IPS-18a (cell line): Measurements from ENCODE around the gene TBC1D16.

Source experiments
- H3K27ac ChIP-seq: one replicate; pipeline ENCODE4 v1.5.1; 2013; ENCODE audit warnings: low read length
- H3K27me3 ChIP-seq: one replicate; pipeline ENCODE4 v1.6.1; 2013; ENCODE audit warnings: mild to moderate bottlenecking, low read length; ENCODE audit not compliant: control insufficient read depth, insufficient read depth
- H3K36me3 ChIP-seq: one replicate; pipeline ENCODE4 v1.6.1; 2013; ENCODE audit warnings: low read depth, low read length; ENCODE audit not compliant: control insufficient read depth
- H3K4me1 ChIP-seq: one replicate; pipeline ENCODE4 v1.6.1; 2013; ENCODE audit warnings: low read depth, low read length; ENCODE audit not compliant: control insufficient read depth
- H3K4me3 ChIP-seq: one replicate; pipeline ENCODE4 v1.5.1; 2013; ENCODE audit warnings: low read length
- H3K9ac ChIP-seq: one replicate; pipeline ENCODE4 v1.6.1; 2013; ENCODE audit warnings: mild to moderate bottlenecking, low read length, moderate library complexity
- H3K9me3 ChIP-seq: one replicate; pipeline ENCODE4 v1.6.1; 2013; ENCODE audit warnings: low read depth, low read length; ENCODE audit not compliant: control insufficient read depth

Gene TBC1D16

DNA sequence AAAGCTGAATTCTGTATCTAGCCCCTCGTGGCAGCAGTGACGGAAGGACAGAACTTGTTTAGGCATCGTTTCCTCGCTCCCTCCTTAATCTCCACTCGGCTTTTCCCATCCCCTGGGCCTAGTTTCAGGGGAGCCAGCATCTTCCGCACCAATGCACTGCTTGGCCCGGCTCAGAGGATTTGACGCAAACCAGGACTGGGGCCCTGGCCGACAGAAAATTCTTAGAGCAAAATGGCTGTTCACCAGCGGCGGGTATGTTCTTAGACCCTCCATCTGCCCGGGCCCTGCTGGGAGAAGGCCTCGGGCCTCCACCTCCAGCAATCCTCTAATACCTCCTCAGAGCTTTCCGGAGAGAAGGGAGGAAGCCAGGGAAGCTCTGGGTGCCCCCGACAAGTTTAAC lies 54.6 kb downstream of the TBC1D16 start:
- H3K9me3 ChIP-seq: no peaks in the 10 kb centered on the region
- no peaks in the 10 kb centered on the region for H3K4me1 ChIP-seq
- no peak overlapping the region for H3K9ac ChIP-seq
- H3K36me3 ChIP-seq: no peaks in the 10 kb centered on the region
- no peak overlapping the region for H3K27ac ChIP-seq
- H3K4me3 ChIP-seq: no peak overlapping the region
- H3K27me3 ChIP-seq: no peaks in the 10 kb centered on the region

- H3K9ac ChIP-seq: no peak overlapping the region
- H3K27ac ChIP-seq: no peak overlapping the region
Measured at GRCh38 chr17:79980246-79981043, 55.2 kb downstream of the TBC1D16 start.

GRCh38 chr17:79979816-79980215 lies 55.9 kb downstream of the TBC1D16 start:
- no peak overlapping the region for H3K27ac ChIP-seq
- H3K9ac ChIP-seq: no peak overlapping the region
- no peaks in the 10 kb centered on the region for H3K9me3 ChIP-seq
- no peaks in the 10 kb centered on the region for H3K27me3 ChIP-seq
- H3K4me3 ChIP-seq: no peak overlapping the region
- H3K4me1 ChIP-seq: peaks cover 4% of the 10 kb centered on the region
- H3K36me3 ChIP-seq: no peaks in the 10 kb centered on the region

More at GRCh38 chr17:79980246-79981043, 55.2 kb downstream of the TBC1D16 start:
- Histone ChIP-seq H3K9me3 (no peaks in the 10 kb centered on the region), H3K4me1 (no peaks in the 10 kb centered on the region), H3K36me3 (no peaks in the 10 kb centered on the region), H3K4me3 (no peak overlapping the region), H3K27me3 (no peaks in the 10 kb centered on the region)

DNA sequence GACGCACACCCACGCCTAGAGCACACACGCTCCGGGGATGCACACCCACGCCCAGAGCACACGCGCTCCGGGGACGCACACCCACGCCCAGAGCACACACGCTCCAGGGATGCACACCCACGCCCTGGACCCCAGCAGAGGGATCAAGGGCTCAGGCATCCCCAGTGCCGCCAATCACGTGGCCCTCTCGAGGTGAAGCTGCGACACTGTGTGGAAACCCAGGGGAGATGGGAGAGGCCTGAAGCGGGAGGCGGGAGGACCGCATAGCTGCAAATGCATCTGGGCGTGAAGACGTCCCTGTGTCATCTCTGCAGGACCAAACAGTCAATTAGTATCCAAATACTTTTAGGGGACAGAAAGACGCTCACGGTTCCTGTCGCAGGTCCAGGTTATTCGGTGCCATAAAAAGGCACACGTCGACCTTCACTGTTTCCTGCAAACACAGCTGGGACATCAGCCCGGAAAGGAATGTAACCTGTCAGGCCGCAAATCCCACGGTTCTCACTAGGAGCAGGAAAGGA lies 56.4 kb downstream of the TBC1D16 start:
- no peaks in the 10 kb centered on the region for H3K36me3 ChIP-seq
- no peak overlapping the region for H3K9ac ChIP-seq
- no peaks in the 10 kb centered on the region for H3K9me3 ChIP-seq
- H3K4me3 ChIP-seq: no peak overlapping the region
- peaks cover 4% of the 10 kb centered on the region for H3K4me1 ChIP-seq
- no peaks in the 10 kb centered on the region for H3K27me3 ChIP-seq
- no peak overlapping the region for H3K27ac ChIP-seq

DNA sequence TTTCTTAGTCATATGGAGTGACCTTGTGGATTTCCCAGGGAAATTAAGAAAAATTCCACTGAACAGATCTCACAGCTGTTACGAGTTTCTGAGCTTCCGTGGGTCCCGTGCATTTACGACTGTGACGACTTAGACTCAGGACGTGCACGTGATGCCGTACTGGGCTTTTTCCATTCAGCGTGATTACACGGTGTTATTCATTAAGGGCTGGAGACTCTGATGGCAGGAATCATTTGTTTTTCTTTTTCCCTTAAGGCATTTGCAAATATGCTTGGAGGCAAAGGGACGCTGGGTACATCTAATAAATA lies 57.2 kb downstream of the TBC1D16 start:
- Histone ChIP-seq H3K36me3 (no peaks in the 10 kb centered on the region), H3K4me3 (no peak overlapping the region), H3K4me1 (peaks cover 4% of the 10 kb centered on the region), H3K9ac (no peak overlapping the region), H3K9me3 (no peaks in the 10 kb centered on the region), H3K27ac (no peak overlapping the region), H3K27me3 (no peaks in the 10 kb centered on the region)

- Histone ChIP-seq H3K9me3 (no peaks in the 10 kb centered on the region), H3K36me3 (no peaks in the 10 kb centered on the region), H3K4me3 (no peak overlapping the region), H3K9ac (no peak overlapping the region), H3K27ac (no peak overlapping the region), H3K4me1 (peaks cover 4% of the 10 kb centered on the region), H3K27me3 (no peaks in the 10 kb centered on the region)
Measured at GRCh38 chr17:79977708-79978547, 57.7 kb downstream of the TBC1D16 start.

GRCh38 chr17:79977161-79977631 lies 58.5 kb downstream of the TBC1D16 start:
- Histone ChIP-seq H3K36me3 (no peaks in the 10 kb centered on the region), H3K27ac (no peak overlapping the region), H3K4me3 (no peak overlapping the region), H3K9me3 (no peaks in the 10 kb centered on the region), H3K4me1 (peaks cover 4% of the 10 kb centered on the region), H3K9ac (no peak overlapping the region), H3K27me3 (no peaks in the 10 kb centered on the region)

GRCh38 chr17:79976451-79976850 lies 59.2 kb downstream of the TBC1D16 start:
- Histone ChIP-seq H3K27me3 (no peaks in the 10 kb centered on the region), H3K9ac (no peak overlapping the region), H3K36me3 (no peaks in the 10 kb centered on the region), H3K4me1 (peaks cover 4% of the 10 kb centered on the region), H3K9me3 (no peaks in the 10 kb centered on the region), H3K27ac (no peak overlapping the region), H3K4me3 (no peak overlapping the region)

GRCh38 chr17:79975498-79976134 lies 60.1 kb downstream of the TBC1D16 start:
- Histone ChIP-seq H3K4me1 (peaks cover 4% of the 10 kb centered on the region), H3K4me3 (no peak overlapping the region), H3K27me3 (no peaks in the 10 kb centered on the region), H3K36me3 (no peaks in the 10 kb centered on the region), H3K27ac (no peak overlapping the region), H3K9ac (no peak overlapping the region), H3K9me3 (no peaks in the 10 kb centered on the region)

- Histone ChIP-seq H3K27ac (no peak overlapping the region), H3K4me3 (no peak overlapping the region), H3K4me1 (peaks cover 7% of the 10 kb centered on the region), H3K36me3 (no peaks in the 10 kb centered on the region), H3K9ac (no peak overlapping the region), H3K27me3 (no peaks in the 10 kb centered on the region), H3K9me3 (no peaks in the 10 kb centered on the region)
Measured at GRCh38 chr17:79974566-79975497, 60.8 kb downstream of the TBC1D16 start.
